GM19025 (cell line): ENCODE measurements around the gene EXOC4.

ENCODE experiments used
- ATAC-seq: cut with Tn5 transposase; IDR thresholded peaks from one replicate; pipeline ENCODE4 v1.9.1; 2021; ENCODE audit warnings: mild to moderate bottlenecking, low read depth, moderate library complexity; ENCODE audit not compliant: unreplicated experiment

Gene EXOC4

DNA sequence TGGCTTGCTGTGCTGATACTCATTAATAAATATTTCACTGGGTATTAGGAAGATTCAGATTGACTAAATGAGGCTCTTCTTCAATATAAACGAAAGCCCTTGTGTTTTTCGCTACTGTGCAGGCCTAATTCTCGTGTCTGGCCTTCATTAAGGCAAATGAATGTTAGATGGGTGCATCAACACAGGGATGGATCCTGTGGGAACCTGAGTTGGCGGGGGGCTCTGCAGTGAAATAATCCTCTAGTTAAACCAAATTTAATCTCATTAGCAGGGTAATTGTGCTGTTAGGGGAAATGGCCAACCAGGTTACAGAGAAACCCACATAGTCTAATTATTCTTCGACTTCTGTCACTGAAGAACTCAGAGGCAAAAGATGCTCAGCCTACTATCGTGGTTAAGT, 548.5 kb downstream of the EXOC4 start:
- no peak for ATAC-seq

DNA sequence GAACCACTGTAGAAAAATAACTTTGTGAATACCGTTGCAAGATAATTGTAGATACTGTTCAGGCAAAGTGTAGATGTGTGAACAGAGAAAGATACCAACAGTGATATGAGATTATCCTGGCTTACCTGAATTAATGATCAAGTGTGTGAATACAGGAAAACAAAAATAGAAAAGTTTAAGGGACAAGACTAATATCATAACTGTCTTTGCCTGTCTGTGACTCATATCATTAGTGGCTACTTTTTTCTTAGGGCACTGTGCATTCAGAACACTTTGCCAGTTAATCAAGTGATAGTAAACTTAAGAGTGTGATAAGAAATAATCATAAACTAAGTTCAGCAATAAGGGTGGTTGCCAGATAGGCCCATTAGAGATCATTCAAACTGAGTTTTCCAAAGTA, 551.2 kb downstream of the EXOC4 start:
- ATAC-seq = no peak

GRCh38 chr7:133805426-133805825, 552.5 kb downstream of the EXOC4 start:
- no peak for ATAC-seq

DNA sequence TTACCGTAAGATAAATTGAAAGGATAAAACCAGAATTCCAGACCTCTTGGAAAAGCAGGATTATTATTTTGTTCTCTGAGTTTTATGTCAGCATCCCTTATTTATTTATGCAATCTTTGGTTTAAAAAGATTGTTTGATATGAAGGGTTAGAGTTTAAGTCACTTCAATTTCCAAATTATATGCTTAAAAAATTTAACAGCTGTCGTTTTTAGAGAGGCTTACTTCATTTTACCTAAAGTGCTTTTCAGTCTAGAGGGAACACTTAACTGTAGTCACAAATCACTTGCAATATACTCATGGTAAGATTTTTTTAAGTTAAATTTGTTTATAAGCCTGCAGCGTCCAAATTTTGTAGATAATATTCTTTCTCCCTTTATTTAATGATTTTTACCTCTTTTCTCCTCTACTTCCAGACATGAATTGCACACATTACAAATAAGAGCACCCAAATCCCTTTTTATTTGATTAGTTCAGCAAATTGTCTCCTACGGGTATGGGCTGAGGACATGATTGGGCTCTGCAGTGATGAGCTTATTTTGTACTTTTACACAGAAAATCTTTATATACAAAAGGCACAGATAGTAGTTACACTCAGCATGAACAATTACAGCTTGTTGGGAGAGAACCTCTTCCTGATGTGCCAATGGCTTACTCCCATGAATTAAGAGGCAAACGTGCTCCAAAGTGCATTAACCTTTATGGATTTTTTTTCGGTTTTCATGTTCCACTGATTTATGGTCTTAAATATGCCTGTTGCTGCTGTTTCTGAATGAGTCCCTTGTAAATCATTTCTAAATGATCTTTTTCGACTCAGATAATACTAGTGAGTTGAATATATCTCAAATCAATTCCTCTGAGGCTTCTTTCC, 555.0 kb downstream of the EXOC4 start:
- ATAC-seq = no peak

DNA sequence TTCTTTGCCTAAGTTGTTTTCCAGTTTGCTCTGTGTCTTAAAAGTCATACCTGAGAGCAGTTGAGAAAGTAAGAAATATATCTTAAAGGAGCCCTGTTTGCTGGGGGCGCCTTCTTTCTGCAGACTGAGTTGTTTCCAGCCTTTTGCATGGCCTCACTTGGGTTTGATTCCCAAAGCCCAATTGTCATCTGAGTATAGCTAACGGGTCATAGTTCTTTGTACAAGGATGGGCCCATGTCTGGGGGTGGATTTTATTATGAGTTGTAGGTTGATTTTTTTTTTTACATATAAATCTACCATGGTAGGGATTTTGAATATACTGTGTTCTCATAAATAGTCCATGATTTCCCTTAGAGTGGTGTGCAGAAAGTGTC, 555.6 kb downstream of the EXOC4 start:
- ATAC-seq = no peak

- ATAC-seq = no peak
Measured at GRCh38 chr7:133812877-133813276, 560.0 kb downstream of the EXOC4 start.

DNA sequence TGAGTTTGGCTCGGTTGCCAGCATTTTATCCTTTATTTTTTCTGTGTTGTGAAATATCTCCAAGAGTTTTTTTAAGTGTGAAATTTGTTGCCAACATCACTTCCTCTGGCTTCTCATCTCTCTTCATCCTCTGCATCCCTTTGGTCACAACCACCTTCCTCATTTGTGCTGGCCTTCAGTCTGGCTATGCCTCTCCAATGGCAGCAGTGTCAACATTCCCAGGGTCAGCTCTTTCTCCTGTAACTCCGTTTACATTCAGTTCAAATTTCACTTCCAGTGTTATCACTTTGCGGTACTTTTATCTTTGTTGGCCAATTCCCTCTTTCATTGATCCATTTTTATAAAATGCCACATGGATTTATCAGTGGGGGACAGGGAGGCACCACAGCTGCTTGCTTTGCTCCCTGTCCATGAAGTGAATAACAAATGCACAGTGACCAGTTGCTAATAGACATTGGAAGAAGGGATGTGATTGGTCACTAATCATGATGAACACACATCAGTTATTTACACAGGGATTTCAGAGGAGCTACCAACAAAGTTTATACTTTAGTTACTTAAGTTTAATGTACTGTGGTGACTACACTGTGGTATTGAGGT, 562.8 kb downstream of the EXOC4 start:
- ATAC-seq = no peak

GRCh38 chr7:133819695-133820094, 566.8 kb downstream of the EXOC4 start:
- no peak for ATAC-seq

- ATAC-seq = no peak
Measured at GRCh38 chr7:133820584-133820983, 567.7 kb downstream of the EXOC4 start.

DNA sequence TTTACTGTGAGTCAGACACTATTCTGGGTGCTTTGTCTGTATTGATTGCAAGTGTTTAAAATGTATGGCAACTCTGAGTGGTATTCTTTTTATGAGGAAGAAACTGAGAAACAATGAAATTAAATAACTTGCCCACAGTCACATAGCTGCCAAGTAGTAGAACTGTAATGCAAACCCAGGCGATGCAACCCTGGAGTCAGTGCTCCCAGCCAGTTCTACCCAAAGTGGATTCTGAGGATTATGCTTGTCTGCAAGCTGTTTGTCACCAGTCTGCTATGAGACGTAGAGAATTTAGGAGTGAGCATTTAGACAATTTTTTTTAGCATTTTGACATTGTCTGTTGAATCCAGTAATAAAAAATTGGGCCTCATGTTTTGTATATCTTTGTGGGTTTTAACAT, 568.3 kb downstream of the EXOC4 start:
- ATAC-seq = no peak

GRCh38 chr7:133822001-133822641, 569.2 kb downstream of the EXOC4 start:
- no peak for ATAC-seq

DNA sequence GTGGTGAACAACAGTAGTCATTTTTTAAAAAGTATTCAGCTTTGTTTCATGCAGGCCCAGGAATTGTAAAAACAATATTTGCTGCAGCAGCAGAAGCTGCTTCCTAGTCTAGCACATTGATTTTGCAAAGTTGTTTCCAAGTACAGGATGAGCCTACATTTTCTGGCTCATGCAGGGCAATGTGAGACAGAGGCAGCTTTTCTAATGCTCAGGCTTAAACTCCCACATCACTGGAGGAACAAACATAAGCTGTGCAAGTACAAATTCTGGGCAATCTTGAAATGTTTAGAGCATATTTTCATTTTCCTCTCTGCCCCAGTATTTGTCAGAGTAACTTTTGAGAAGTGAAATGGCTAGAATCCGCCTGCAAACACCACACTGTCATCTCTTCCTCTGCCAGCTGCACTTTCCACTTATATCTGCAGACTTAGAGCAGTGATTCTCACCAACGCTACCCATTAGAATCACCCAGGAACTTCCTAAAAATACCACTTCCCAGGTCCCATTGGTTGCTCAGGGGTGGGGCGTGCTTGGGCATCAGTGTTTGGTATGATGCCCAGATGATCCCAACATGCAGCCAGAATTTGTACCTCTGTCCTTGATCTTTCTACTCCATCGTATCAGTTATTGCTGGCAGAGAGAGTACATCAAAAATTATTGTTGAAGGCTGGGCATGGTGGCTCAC, 570.1 kb downstream of the EXOC4 start:
- no peak for ATAC-seq

DNA sequence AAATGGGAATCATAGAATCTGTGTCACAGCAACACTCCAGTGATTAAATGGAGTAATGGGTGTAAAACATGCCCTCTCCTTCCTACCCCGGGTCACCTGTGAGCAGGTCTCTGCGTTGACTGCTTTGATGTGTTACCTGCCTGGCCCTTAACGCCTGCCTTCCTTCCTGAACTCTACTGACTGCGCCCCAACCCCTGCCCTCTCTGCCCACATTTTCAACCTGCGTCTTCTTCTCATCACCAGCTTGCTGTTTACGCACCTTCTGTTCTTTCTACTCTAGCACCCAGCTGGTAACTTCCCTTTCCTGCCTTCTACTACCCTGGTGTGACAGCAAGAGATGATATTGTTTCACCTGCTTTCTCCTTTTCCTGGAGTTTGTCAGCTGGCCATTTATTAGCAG, 571.3 kb downstream of the EXOC4 start:
- no peak for ATAC-seq

DNA sequence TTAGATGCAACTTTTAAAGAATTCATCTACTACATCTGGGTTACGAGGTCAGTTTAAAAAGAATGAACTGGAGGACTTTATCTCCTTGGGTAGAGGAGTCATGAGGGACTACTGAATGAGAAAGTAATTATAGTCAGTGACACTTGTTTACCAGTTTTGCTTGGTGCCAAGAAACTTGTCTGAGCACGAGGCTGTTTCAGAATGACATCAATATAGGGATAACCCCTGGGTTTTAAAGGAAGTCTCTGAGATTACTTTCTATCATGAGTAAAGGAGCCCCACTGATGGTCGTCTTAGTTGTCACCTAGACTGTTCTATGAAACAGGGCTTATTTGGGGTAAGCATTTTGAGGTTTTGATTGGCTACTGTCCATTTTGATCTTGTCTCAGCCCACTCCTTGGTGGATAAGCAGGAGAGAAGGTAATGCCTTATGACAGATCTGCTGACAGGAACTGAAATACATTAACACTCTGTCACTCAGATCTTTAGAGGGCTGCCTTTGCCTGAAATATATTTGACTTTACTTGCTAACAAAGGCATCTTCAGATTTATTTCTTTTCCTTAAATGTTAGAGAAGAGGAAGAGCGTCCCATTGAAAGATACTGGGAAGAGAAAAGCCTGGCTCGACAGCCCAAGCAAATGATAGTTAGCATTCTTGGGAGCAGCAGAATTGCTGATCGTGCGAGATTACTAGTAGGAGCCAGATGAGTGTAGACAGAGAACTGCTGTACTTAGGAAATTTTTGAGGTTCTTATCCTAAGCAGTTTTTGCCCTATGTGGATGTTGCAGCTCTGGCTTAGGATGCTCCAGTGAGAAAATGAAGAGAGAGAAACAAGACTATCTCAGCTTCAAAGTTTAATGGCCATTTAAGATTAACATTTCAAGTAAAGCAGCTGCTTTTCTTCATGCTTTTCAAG, 575.1 kb downstream of the EXOC4 start:
- ATAC-seq = peak; percentile 79

GRCh38 chr7:133828906-133829305, 576.0 kb downstream of the EXOC4 start:
- no peak for ATAC-seq

DNA sequence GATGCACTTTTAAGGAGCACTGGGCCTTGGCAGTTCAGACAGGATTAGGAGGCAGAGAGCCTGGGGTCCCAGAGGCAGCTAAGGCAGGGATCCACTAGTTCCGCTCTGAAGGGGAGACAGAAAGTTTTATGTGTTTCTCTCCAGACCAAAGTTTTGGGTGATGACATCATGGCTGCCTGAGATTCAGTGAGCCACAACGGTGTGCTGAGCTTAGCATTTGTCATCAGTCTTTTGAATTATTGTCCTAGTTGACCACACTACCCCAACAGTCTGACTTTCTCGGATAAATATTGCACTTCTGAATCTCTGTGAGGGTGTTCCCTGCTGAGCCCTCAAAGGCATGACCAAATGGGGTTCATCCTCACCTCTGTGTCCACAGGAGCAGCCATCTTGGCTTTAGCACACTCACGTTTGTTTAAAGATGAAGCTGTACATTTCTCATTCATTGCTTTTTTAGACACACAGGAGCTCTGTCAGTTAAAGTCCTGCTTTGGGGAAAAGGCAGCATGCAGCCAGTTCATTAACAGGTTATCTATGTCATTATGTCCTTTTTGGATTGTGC, 576.5 kb downstream of the EXOC4 start:
- no peak for ATAC-seq

DNA sequence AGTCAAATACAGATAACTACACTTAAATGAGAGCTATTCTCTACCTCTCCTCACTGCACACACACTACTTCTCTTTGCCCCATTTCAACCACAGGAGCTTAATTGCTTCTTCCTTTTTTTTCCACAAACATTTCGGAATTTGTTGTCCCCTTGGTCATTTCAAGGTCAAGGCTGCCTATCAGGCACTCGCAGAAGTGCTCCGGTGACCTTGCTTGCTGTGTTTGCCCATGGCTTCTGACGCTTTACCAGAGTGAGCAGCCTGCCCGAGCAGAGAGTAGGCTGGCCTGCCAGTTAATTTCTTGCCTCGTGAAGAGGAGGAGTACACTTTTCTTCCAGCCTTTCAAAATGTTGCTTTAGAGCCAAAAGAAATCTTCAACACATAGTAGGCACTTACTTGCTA, 577.2 kb downstream of the EXOC4 start:
- ATAC-seq = no peak

- no peak for ATAC-seq
Measured at GRCh38 chr7:133836666-133837065, 583.8 kb downstream of the EXOC4 start.

- ATAC-seq = no peak
Measured at GRCh38 chr7:133837224-133837623, 584.3 kb downstream of the EXOC4 start.

DNA sequence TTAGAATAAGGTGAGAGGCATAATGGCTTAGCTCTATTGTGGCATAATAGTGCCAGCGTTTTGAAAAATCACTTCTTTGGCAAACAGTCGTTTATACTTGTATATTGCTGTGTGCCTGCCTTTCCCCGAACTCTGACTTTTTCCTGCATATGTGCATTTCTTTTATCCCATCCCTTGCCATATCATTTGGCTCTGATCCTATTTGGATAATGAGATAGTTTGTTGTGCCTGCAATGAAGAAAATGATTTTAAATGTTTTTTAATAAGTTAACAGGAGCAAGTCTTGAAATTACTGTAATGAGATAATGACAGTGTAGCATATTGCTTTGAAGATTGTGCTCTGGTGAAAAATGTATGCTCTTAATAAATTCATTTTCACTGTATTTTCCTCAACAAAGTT, 586.2 kb downstream of the EXOC4 start:
- ATAC-seq = no peak
